BJ (cell line): ENCODE data around the gene ZNF580. TPM values are rescaled to one million over a fixed set of nuclear protein-coding genes. Genes with fewer than 3 reads are reported as not detected.
A peak's percentile ranks its signal among the peaks of the same experiment; 100 is the strongest.

Experiments used
- CTCF ChIA-PET: fragments of 350-600 bp; formaldehyde crosslinking; extraction: SDS; loops from one replicate; lab custom pipeline; 2021; ENCODE audit warnings: antibody characterized with exemption, inconsistent platforms; lab: Yijun Ruan, JAX
- POLR2A ChIA-PET: fragments of 300-600 bp; sonication (Branson Sonifier 250); formaldehyde crosslinking; extraction: SDS; loops from one replicate; lab custom pipeline; 2021; ENCODE audit warnings: antibody characterized with exemption; lab: Charles Lee
- DNase-seq: peaks from one replicate; pipeline ENCODE4 v3.0.0-alpha.2; 2011; ENCODE audit warnings: low read depth
- H3K27me3 ChIP-seq: 2 replicates; pipeline ENCODE4 v1.6.0; 2011; ENCODE audit warnings: low read length; ENCODE audit not compliant: control insufficient read depth, insufficient read depth
- H3K36me3 ChIP-seq: 2 replicates; pipeline ENCODE4 v1.5.1; 2011; ENCODE audit warnings: low read length; ENCODE audit not compliant: control insufficient read depth, insufficient read depth
- H3K4me3 ChIP-seq: 2 replicates; pipeline ENCODE4 v1.5.1; 2011; ENCODE audit warnings: low read depth, mild to moderate bottlenecking, control low read depth, low read length
- polyA plus RNA-seq: library from polyadenylated mRNA; depleted of rRNA; stranded (reverse); fragments of >200 nt; gene quantifications from 2 replicates; pipeline ENCODE4 v1.2.3, GENCODE V29; 2011
- TF ChIP-seq, protein P1 (sequence below): IDR thresholded peaks from 2 replicates; pipeline ENCODE4 v1.5.1; 2011; ENCODE audit warnings: low read depth, mild to moderate bottlenecking, control low read depth, inconsistent platforms, low read length, moderate library complexity; ENCODE audit not compliant: insufficient read depth

ZNF580 gene
- polyA plus RNA-seq, 1 experiment, result 12.2 TPM

DNA sequence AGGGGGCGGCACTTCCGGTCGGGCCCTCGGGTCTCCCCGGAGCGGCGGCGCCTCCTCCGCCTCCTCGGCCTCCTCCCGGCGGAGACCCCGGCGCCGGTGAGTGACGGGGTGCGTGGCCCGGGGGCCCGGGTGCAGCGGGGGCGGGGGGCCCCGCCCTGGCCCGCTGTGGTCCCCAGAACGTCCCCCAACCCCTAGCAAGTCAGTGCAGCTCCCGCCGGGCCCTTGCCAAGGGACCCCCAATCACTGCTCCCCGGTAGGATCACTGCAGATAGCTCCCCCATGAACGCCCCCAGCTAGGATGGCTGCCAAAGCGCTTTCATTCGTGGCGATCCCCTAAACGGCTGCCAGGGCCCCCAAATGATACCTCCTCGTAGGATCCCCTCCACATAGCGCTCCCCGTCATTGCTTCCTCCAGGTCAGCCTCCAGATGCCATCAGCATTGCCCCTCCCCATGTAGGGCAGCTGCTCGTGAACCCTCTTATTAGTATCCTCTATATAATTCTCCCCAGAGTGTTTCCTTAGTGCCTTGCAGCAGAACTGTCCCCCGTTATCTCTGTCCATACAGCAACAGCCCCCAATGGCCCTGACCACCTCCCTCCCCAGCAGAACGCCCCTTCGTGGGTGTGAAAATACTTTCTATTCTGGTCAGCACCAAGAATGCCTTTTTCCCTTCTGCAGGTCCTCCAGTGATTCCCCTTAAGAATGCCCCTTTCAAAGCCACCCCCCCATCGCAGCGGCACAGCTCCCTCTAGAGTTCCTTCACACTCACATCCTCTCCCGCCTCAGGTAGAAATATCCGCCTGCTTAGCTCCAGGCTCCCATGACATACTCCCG lies 34.9 kb upstream of the ZNF580 start, which contains the start of gene ZNF865:
TSS of gene ZNF865 (plus strand) at position 11 of the 834 bp plus-strand sequence. CDS start 7,972 bp downstream, outside the sequence.
- TF ChIP-seq, protein P1, sequence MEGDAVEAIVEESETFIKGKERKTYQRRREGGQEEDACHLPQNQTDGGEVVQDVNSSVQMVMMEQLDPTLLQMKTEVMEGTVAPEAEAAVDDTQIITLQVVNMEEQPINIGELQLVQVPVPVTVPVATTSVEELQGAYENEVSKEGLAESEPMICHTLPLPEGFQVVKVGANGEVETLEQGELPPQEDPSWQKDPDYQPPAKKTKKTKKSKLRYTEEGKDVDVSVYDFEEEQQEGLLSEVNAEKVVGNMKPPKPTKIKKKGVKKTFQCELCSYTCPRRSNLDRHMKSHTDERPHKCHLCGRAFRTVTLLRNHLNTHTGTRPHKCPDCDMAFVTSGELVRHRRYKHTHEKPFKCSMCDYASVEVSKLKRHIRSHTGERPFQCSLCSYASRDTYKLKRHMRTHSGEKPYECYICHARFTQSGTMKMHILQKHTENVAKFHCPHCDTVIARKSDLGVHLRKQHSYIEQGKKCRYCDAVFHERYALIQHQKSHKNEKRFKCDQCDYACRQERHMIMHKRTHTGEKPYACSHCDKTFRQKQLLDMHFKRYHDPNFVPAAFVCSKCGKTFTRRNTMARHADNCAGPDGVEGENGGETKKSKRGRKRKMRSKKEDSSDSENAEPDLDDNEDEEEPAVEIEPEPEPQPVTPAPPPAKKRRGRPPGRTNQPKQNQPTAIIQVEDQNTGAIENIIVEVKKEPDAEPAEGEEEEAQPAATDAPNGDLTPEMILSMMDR, result peak; percentile 88
- no peak for DNase-seq
- Histone ChIP-seq H3K36me3 (peaks cover 6% of the 10 kb centered on the region; the same call in 1 of the 2 replicates), H3K4me3 (peak within 1 kb of the TSS; percentile 90), H3K27me3 (no peaks in the 10 kb centered on the region)
- ChIA-PET CTCF (interaction anchor here (0.6 to 2.4 kb wide), 28 partner anchors 13 to 1467 kb away, joined by 3 to 40 read pairs (median 4); partner anchors contain the start of genes ZNF579 and ZNF784), POLR2A (no interaction called here)

DNA sequence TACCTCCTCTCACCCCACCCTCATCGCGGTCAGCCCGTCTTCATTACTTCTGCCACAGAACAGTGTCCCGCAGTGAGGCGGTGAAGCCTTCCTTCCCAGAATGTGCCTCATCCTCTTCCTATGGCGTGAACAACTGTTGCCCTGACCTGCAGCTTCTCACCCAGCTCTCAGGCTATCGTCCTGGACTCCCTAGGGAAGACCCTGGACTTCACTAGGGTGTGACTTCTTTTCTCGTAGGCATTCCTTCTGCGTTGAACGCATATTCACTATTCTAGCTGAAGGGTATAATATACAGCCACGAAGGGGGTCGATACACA lies 34.4 kb upstream of the ZNF580 start:
- H3K36me3 ChIP-seq, result peaks cover 6% of the 10 kb centered on the region; the same call in 1 of the 2 replicates
- CTCF ChIA-PET, result interaction anchor here (0.6 to 2.4 kb wide), 27 partner anchors 12 to 1467 kb away, joined by 3 to 40 read pairs (median 4); partner anchors contain the start of genes ZNF579 and ZNF784
- DNase-seq, result no peak
- TF ChIP-seq, protein P1, result no peak
- H3K27me3 ChIP-seq, result no peaks in the 10 kb centered on the region
- POLR2A ChIA-PET, result no interaction called here
- H3K4me3 ChIP-seq, result peak overlapping the region; percentile 90

DNA sequence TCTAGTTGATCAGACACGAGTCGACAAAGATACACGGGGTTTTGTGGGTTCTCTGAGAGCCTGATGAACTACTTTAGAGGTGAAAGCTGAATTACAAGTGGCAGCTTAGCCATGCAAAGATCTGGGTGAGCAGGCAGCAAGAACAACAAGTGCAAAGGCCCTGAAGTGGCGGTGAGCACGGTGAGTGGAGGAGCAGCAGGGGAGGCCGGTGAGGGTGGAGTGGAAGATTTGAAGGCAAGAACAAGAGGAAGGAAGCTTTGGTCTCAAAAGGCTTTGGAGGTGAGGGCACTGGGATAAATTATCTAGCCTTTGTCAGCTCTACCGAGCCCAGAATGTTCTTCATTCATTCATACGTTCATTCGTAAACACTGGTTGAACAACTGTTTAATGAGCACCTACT lies 34.0 kb upstream of the ZNF580 start:
- ChIA-PET CTCF (interaction anchor here (0.6 to 2.4 kb wide), 24 partner anchors 12 to 1468 kb away, joined by 3 to 40 read pairs (median 6); partner anchors contain the start of genes ZNF579 and ZNF784), POLR2A (no interaction called here)
- H3K27me3 ChIP-seq, result no peaks in the 10 kb centered on the region
- no peak overlapping the region for H3K4me3 ChIP-seq
- H3K36me3 ChIP-seq, result peaks cover 6% of the 10 kb centered on the region; the same call in 1 of the 2 replicates
- TF ChIP-seq, protein P1, result no peak
- no peak for DNase-seq

DNA sequence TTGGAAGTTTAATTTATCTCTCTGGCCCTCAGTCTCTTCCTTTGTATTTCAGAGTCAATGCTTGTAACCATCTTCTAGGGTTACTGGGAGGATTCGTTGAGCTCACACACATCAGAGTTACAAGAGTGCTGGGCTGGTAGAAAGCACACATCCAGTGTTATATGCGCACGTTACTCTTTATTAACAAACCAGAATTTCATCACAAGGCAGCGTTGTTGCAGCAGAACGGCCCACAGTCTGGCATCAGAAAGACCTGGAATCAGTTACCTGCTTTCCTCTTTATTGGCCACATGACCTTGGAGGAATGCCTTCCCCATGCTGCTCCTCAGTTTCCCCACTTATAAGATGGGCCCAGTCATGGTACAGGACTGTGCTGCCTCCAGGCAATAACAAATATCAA lies 31.5 kb upstream of the ZNF580 start:
- DNase-seq, result no peak
- H3K27me3 ChIP-seq, result no peaks in the 10 kb centered on the region
- ChIA-PET POLR2A (no interaction called here), CTCF (interaction anchor here (0.5 kb wide), 1 partner anchor 442 kb away, joined by 4 read pairs; no protein-coding TSS in a partner anchor)
- peaks cover 7% of the 10 kb centered on the region; the same call in 1 of the 2 replicates for H3K36me3 ChIP-seq
- TF ChIP-seq, protein P1, result no peak
- no peak overlapping the region for H3K4me3 ChIP-seq

DNA sequence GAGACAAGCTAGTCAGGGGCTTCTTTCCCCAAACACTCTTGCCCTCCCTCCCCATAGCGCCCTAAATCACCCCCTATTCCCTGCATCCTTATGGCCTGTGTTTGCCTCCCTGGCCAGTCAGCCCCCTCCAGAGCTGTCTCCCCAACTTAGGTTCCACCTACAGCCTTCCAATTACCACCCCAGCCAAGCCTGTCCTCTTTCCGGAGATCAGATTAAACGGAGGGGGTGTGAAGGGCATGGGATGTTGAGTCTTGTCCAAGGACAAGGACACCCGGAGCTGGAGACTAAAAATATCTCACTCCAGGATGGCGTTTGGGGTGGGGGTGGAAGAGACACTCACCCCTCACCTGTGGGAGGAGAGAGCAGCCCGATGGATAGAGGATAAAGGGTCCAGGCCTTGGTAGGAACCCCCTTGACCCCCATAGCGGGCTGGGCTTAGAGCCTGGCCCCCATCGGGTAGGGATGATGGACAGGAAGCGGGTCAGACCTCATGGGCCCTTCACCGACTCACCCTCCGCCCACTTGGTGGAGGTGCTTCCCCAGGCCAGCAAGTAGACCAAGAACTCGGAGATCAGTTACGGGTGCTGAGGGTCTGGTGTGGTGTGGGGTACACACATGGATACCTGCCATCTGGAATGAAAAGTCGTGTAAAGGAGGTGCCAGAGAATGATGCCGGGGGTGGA lies 29.4 kb upstream of the ZNF580 start:
- no peaks in the 10 kb centered on the region for H3K27me3 ChIP-seq
- ChIA-PET POLR2A (no interaction called here), CTCF (interaction anchor here (0.9 to 1.2 kb wide), 2 partner anchors 16 to 21 kb away, joined by 3 read pairs; no protein-coding TSS in a partner anchor)
- DNase-seq, result no peak
- TF ChIP-seq, protein P1, result no peak
- H3K36me3 ChIP-seq, result peaks cover 13% of the 10 kb centered on the region
- H3K4me3 ChIP-seq, result no peak overlapping the region
